Ammon's horn (tissue), 1 donor: ENCODE measurements around the gene SUSD6.
"Not testable (repeated sequence)": the region's sequence is repeated elsewhere in the genome, so short reads cannot be mapped to it uniquely, and the experiment has no call there.

Source experiments
- DNase-seq: peaks from one replicate; pipeline ENCODE4 v3.0.0-alpha.2; 2016; ENCODE audit warnings: low spot score

The SUSD6 gene

DNA sequence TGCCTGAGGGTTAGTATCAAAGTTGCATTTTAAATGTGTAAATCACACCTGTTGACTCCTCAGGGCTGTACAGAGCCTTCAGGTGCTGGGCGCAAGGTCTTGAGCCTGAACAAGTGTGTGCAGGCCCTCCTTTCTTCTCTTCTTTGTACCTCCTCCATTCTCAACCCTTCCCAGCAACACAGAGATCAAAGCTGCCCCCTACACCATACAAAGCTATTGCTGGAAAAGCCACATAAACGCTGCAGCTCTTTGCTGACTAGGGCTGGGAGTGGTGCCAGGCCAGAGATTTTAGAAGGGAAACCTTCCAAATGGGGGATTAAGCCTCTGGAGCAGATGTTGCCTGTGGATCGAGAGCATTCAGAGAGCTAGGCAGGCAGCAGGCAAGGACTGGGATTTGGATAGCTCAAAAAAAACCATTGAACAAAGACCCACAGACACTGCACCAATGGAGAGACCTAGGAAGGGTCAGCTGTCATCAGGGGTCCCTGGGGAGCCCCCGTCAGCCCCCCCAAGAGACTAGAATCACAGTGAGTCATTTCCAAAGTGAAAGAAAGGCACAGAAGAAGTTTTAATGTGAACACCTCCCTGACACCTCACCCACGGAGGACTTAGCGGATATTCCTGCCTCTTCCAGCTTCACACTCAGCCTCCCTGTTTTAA is 18.2 kb upstream of the SUSD6 start:
- no peak for DNase-seq

GRCh38 chr14:69594846-69595245 is 16.6 kb upstream of the SUSD6 start:
- DNase-seq, result no peak

DNA sequence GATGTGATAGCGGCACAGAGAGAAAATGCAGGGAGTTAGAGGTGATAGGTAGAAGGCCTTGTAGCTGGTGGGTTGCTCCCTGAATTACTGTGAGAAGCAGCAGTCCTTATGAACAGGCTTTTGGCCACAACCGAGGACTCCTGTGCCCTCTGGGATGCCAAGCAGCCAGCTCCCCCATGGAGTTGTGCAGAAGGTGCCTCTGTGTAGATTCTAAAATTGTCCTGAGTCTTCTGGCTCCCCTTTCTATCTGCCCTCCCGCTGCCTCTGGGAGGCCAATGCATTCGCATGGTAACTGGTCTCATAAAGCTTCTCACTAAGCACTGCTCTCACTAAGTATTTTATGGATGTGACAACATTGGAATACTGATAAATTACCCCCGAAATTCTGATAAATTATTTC is 16.1 kb upstream of the SUSD6 start:
- DNase-seq, result no peak

- not testable (repeated sequence) for DNase-seq
Observed at GRCh38 chr14:69599431-69599830, 12.0 kb upstream of the SUSD6 start.

- no peak for DNase-seq
Observed at GRCh38 chr14:69600304-69600891, 11.0 kb upstream of the SUSD6 start.

- no peak for DNase-seq
Observed at GRCh38 chr14:69605738-69606137, 5.7 kb upstream of the SUSD6 start.

GRCh38 chr14:69606258-69607184 is 4.9 kb upstream of the SUSD6 start:
- no peak for DNase-seq

DNA sequence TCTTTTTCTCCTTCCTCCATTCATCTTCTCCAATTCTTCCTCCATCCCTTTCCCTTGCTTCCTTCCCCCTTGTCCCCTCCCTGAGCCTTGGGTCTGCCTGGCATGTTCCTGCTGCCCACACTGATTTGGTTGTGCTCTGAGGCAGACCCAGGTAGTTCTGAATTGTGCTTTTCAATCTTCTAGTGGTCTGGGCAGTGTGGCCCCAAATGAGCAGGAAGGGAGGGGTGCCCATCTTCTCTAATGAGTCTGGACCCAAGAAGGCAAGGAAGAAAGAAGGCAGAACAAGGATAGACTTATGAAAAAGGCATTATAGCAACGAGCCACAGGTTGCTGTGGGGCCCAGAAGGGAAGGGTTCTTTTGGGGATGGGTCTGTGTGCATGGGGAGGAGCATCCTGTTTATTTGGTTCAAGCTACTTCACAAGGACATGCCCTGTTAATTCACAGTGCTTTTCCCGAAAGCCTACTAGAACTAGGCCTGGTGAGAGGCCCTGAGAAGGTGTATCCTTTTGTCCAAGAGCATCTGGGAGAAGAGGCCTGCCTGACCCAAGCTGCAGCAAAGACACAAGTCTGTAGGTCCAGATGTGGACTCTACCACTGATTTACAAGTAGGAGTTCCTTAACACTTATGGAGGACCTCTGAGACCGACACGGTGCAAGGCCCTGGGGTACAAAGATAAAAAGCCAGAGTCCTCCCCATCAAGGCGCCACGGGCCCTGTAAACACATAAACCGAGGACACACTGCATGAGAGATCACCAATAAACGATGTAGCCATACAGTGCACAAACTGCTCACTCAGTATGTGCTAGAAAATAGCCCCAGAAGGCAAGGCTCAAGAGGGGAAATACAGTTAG is 1.1 kb upstream of the SUSD6 start:
- no peak for DNase-seq

DNA sequence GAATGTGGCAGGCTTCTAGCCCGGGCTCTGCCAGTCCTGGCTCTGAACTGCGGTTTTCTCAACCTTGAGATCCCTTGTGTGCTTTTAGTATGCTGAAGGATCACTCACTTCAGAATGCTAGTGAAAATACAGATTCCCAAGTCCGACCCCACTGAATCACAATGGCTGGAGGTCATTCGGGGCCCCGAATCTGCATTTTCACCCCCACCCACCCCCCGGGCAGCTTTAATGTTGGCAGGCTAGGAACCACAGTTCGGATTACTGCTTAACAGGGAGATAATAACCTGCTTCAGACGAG is 573 bp upstream of the SUSD6 start:
- DNase-seq, result no peak

DNA sequence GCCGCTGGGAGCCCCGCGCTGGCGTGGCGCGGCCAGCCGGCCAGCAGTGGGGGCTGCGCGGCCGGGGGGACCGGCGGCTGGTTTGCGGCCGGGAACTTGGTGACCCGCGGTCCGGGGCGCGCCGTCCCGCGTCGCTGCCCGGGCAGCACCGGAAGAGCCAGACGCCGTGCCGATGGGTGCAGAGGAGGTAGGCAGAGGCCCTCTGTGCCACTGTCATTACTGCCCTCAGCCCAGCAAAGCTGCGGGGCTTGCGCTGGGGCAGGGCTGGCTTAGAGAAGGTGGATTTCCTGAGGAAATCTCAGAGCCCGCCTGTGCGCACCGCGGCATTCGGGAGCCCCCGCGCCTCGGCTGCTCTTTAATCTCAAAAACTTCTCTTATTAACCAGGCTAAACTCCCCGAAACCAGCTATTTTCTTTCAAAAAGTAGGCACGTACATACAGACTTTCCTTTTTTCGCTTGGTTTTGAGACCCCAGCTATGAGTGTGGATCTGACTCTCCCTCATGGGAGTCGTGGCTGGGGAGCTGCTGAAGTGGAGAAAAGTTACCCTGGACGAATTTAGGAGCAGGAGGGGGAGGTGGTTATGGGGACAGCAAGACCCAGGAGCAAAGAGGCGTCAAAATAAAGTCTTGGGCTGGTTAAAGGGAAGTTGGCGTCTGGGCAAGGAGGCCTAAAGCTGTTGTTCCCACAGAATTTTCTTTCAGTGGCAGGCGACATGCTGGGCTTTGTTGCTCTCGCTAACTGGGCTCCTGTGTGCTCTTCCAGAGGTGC is 802 bp downstream of the SUSD6 start:
- peak; percentile 56 for DNase-seq

DNA sequence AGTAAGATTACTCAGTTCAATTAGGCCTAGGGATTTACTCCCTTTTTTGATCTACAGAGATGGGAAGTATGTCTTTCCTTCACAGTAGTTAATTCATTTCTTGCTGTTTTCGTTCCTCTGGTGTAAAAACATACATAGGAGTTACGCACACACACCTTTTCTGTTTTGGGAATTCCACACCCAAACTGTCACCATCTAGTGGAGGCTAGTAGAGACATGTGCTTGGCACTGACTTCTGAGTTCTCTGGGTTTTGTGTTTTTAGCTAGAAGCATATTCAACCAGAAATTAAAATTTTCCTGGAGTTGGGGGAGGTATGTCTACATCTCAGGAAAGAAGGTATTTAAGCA is 1.4 kb downstream of the SUSD6 start:
- peak; percentile 33 for DNase-seq

- no peak for DNase-seq
Observed at GRCh38 chr14:69613312-69614073, 2.1 kb downstream of the SUSD6 start.

GRCh38 chr14:69614592-69614991 is 3.2 kb downstream of the SUSD6 start:
- DNase-seq, result peak; percentile 76

DNA sequence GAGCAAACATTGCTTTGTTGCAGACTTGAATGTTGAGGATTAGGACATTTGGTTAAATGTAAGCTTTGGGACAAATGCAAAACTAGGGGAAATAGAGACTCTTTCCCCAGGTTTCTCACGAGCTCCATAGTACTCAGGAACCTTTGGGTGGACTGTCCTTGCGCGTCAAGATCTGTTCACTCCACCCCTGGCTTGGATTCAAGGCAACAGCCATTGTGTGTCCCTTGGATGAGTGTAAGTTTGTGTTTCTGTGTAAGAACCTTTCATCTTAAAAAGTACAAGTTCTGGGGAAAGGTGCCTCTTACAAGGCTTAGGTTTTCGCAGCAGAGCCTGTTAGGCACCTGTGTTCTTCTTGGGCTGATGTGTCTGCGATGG is 3.7 kb downstream of the SUSD6 start:
- DNase-seq, result no peak

GRCh38 chr14:69615496-69616407 is 4.4 kb downstream of the SUSD6 start:
- peak; percentile 80 for DNase-seq

GRCh38 chr14:69616408-69616773 is 5.0 kb downstream of the SUSD6 start:
- DNase-seq, result no peak

- no peak for DNase-seq
Observed at GRCh38 chr14:69617796-69618195, 6.4 kb downstream of the SUSD6 start.

GRCh38 chr14:69619012-69619411 is 7.6 kb downstream of the SUSD6 start:
- DNase-seq, result no peak

DNA sequence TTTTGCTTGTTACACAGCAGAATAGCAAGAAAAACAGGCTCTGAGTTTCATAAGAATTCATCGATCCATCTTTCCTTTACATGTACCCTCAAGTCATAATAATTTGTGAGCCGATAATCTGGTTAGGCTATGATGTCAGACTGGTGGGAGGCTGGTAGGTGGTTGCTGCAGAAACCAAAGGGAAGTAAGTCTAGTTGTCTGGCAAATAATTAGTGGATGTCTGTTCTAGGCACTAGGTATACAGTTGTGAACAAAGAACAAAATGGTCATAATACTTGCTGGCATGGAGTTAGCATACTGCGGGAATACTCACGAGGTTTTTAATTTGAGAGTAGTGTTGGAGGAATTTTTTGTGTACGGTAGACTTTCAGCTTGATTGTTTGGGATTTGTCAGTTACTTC is 8.8 kb downstream of the SUSD6 start:
- peak; percentile 54 for DNase-seq

DNA sequence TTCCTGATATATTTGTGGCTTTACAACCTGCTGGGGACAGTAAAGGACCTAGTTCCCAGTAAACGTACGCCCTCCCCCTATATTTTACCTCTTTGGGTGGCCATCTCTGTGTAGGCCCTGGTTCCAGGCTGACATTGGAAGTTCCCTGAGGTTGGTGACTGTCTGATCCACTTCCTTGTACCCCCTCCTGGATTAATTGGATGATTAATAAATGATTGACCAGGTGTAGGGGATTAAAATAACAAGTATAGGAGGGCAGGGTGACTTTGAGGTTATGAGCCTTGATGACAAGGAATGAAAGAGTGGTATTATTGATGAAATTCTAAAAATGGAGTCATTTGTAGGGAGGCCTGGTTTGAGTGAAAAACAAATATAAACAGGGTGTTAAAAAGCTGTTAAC is 9.6 kb downstream of the SUSD6 start:
- DNase-seq, result no peak
